Right atrium auricular region (tissue), 2 donors: ENCODE measurements around the gene NFIX. TPM values are rescaled to one million over a fixed set of nuclear protein-coding genes. Genes with fewer than 3 reads are reported as not detected.

Experiments
- DNase-seq: peaks from one replicate; pipeline ENCODE4 v3.0.0-alpha.2; 2019; ENCODE audit warnings: low spot score
- H3K27ac ChIP-seq, 2 donors: fragments of 200-600 bp; sonication (generic); 1 replicate in 1 of 2; 2 replicates in 1 of 2; pipeline ENCODE4 v1.5.1; 2016 to 2019
- H3K27me3 ChIP-seq, 2 donors: fragments of 200-600 bp; sonication (generic); one replicate each; pipeline versions ENCODE4 v1.5.1 to v1.6.0; 2017 to 2019
- H3K36me3 ChIP-seq: fragments of 200-600 bp; sonication (generic); one replicate; pipeline ENCODE4 v1.5.1; 2016
- H3K4me1 ChIP-seq, 2 donors: fragments of 200-600 bp; sonication (generic); one replicate each; pipeline versions ENCODE4 v1.5.1 to v1.6.0; 2017 to 2019
- H3K4me3 ChIP-seq, 2 donors: fragments of 200-600 bp; sonication (generic); 1 replicate in 1 of 2; 2 replicates in 1 of 2; pipeline ENCODE4 v1.5.1; 2017 to 2019; ENCODE audit warnings: mild to moderate bottlenecking in 1 of 2, moderate library complexity in 1 of 2
- H3K9me3 ChIP-seq, 2 donors: fragments of 200-600 bp; sonication (generic); one replicate each; pipeline ENCODE4 v1.5.1; 2019
- total RNA-seq, 2 donors: library from RNA; depleted of rRNA; stranded (reverse); fragments of >200 nt; gene quantifications; one replicate each; pipeline ENCODE4 v1.1.0, GENCODE V29; 2016
- TF ChIP-seq, protein P1 (sequence below), 2 donors: fragments of 200-600 bp; sonication (generic); IDR thresholded peaks; one replicate each; pipeline ENCODE4 v1.5.1; 2019; ENCODE audit warnings: antibody characterized with exemption in 2 of 2

NFIX gene
- total RNA-seq, 2 donors from 2014 or later = 56.5 to 69.8 TPM

DNA sequence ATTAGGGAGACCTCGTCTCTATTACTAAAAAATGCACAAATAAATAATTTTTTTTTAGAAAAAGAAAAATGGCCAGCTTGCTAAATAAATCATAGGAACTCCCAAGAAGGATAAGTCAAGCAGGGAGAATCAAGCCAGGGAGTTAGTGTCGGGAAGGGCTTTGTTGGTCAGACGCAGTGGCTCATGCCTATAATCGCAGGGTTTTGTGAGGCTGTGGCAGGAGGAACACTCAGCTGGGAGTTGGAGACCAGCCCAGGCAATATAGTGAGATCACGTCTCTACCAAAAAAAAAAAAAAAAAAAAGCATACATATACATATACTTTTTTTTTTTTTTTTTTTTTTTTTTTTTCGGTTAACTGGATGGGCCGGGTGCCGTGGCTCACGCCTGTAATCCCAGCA lies 131.8 kb downstream of the NFIX start:
- DNase-seq = no peak
- Histone ChIP-seq H3K4me3 (no peak overlapping the region), H3K27me3 (no peaks in the 10 kb centered on the region), H3K4me1 (no peaks in the 10 kb centered on the region), H3K9me3 (no peaks in the 10 kb centered on the region), H3K36me3 (no peaks in the 10 kb centered on the region), H3K27ac (no peak overlapping the region)
- TF ChIP-seq, protein P1, sequence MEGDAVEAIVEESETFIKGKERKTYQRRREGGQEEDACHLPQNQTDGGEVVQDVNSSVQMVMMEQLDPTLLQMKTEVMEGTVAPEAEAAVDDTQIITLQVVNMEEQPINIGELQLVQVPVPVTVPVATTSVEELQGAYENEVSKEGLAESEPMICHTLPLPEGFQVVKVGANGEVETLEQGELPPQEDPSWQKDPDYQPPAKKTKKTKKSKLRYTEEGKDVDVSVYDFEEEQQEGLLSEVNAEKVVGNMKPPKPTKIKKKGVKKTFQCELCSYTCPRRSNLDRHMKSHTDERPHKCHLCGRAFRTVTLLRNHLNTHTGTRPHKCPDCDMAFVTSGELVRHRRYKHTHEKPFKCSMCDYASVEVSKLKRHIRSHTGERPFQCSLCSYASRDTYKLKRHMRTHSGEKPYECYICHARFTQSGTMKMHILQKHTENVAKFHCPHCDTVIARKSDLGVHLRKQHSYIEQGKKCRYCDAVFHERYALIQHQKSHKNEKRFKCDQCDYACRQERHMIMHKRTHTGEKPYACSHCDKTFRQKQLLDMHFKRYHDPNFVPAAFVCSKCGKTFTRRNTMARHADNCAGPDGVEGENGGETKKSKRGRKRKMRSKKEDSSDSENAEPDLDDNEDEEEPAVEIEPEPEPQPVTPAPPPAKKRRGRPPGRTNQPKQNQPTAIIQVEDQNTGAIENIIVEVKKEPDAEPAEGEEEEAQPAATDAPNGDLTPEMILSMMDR (IDR thresholded peaks at IDR 0.05) = no peak

DNA sequence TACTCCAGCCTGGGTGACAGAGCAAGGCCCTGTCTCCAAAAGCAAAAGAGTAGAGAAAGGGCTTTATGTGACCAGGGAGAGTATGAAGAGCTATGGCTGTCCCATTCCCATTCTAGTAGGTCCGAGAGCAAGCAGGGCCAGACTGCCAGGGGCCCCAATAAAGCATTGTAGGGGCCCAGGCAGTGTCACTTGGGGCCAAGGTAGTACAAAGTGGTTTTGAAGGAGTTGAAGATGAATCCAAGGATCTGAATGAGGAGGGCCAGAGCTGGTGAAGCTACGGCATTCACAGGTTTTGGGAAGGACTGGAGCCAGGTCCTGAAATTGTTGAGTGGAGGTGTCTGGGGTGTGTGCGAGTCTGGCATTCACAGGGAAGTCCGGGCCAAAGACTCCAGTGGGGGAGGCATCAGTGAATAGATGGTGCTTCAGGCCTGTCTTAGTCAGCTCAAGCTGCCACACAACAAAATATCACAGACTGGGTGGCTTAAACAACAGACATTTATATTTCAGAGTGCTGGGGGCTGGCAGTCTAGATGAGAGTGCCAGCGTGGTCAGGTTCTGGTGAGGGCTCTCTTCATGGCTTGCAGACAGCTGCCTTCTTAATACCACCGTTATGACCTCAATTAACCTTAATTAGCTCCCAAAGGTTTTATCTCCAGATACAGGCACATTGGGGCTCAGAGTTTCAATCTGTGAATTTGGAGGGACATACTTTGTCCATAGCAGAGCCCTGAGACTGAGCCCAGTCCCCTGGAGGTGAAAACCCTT lies 132.7 kb downstream of the NFIX start:
- DNase-seq = no peak
- no peaks in the 10 kb centered on the region for H3K9me3 ChIP-seq
- H3K4me1 ChIP-seq = no peaks in the 10 kb centered on the region
- no peaks in the 10 kb centered on the region for H3K36me3 ChIP-seq
- no peak overlapping the region for H3K4me3 ChIP-seq
- no peaks in the 10 kb centered on the region for H3K27me3 ChIP-seq
- no peak overlapping the region for H3K27ac ChIP-seq
- TF ChIP-seq, protein P1 (IDR thresholded peaks at IDR 0.05) = no peak

DNA sequence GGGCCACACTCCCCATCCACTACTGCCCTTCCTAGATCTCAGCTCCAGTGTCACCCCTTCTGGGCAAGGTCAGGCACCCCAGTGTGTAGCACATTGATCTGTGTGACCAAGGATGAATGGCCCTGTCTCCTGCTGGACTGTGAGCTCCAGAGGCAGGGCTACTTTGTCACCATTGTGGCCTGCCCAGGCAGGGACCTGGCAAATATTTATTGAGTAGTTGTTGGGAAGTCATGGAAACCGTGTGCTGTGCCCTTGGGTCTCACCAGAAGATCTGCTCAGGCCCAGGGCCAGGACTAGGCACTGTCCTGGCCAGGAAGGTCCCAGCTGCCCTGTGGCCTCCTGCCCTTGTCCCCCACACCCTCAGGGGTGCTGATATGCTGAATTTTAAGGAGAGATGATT lies 133.3 kb downstream of the NFIX start:
- DNase-seq = no peak
- Histone ChIP-seq H3K27ac (peak overlapping the region in 1 of 2 donors; percentile 16), H3K4me1 (peaks cover 0 to 1% of the 10 kb centered on the region in 2 donors), H3K27me3 (no peaks in the 10 kb centered on the region), H3K36me3 (no peaks in the 10 kb centered on the region), H3K4me3 (no peak overlapping the region), H3K9me3 (no peaks in the 10 kb centered on the region)
- TF ChIP-seq, protein P1 (IDR thresholded peaks at IDR 0.05) = no peak

DNA sequence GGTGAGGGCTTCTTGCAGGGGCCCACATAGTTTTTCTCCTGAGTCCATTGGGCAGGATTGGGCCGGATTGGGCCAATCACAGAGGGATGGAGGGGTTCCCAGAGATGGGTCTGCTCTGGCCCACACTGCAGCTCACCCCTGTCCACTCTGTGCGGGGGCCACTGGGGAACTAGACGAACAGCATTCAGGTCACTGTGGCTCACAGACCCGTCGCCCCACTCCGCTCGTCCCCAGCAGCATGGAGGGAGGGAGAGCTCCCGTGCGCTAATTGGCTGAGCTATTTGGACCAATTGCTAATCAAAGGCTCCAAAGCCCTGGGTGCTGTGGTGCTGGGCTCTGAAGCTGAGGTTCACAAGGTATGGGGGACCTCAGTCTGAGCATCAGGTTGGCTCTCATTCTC lies 134.1 kb downstream of the NFIX start:
- no peak for DNase-seq
- Histone ChIP-seq H3K9me3 (no peaks in the 10 kb centered on the region), H3K4me3 (no peak overlapping the region), H3K27ac (no peak overlapping the region), H3K4me1 (peaks cover 0 to 9% of the 10 kb centered on the region in 2 donors), H3K36me3 (no peaks in the 10 kb centered on the region), H3K27me3 (no peaks in the 10 kb centered on the region)
- TF ChIP-seq, protein P1 (IDR thresholded peaks at IDR 0.05) = no peak

DNA sequence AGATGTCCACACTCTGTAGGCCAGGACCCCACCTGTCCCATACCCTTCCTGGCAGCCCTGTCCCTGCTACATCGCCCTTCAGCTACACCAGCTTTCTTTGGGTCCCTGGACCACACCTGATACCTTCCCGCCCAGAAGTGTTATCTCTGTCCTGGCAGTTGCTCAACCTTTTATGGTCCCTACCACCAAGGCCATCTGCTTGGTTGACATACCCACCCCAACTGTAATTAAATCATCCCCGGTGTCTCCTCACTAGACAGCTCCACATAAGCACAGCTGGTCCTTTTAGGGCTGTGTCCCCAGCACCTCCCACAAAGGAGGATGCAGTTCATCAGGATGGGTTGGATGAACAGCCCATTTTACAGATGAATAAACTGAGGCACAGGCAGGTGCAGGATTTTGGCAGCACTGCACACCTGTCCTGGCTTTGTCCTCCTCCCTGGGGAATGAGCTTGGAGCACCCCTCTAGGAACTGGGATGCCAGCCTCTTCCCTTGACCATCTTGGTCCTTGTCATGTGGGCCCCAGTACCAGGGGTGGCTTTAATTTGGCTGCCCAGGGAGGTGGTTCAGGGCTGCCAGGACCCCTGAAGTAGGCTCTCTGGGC lies 135.7 kb downstream of the NFIX start:
- H3K36me3 ChIP-seq = peaks cover 9% of the 10 kb centered on the region
- no peaks in the 10 kb centered on the region for H3K9me3 ChIP-seq
- peaks cover 0 to 19% of the 10 kb centered on the region in 2 donors for H3K4me1 ChIP-seq
- H3K27ac ChIP-seq = no peak overlapping the region
- no peak overlapping the region for H3K4me3 ChIP-seq
- TF ChIP-seq, protein P1 (IDR thresholded peaks at IDR 0.05) = no peak
- DNase-seq = no peak
- no peaks in the 10 kb centered on the region for H3K27me3 ChIP-seq
